ENCODE results near the gene THRAP3.
A peak's percentile ranks its signal among the peaks of the same experiment; 100 is the strongest.

- TF ChIP-seq CTCF (IDR thresholded peaks at IDR 0.05) (no peak), POLR2A (IDR thresholded peaks at IDR 0.05) (peak in 1 of 2 donors; percentile 96)
These were observed at the start of gene THRAP3 for GRCh38 chr1:36223996-36224536.

All from lower leg skin (tissue), 3 donors.